Fibroblast of skin of left biceps (primary cell): ENCODE results near the gene NANOS1.

ENCODE experiments used
- DNase-seq, 2 experiments: peaks; one replicate each; pipeline ENCODE4 v3.0.0-alpha.2; 2013; ENCODE audit warnings: low read depth in 2 of 2

Gene NANOS1, protein sequence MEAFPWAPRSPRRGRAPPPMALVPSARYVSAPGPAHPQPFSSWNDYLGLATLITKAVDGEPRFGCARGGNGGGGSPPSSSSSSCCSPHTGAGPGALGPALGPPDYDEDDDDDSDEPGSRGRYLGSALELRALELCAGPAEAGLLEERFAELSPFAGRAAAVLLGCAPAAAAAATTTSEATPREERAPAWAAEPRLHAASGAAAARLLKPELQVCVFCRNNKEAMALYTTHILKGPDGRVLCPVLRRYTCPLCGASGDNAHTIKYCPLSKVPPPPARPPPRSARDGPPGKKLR

DNA sequence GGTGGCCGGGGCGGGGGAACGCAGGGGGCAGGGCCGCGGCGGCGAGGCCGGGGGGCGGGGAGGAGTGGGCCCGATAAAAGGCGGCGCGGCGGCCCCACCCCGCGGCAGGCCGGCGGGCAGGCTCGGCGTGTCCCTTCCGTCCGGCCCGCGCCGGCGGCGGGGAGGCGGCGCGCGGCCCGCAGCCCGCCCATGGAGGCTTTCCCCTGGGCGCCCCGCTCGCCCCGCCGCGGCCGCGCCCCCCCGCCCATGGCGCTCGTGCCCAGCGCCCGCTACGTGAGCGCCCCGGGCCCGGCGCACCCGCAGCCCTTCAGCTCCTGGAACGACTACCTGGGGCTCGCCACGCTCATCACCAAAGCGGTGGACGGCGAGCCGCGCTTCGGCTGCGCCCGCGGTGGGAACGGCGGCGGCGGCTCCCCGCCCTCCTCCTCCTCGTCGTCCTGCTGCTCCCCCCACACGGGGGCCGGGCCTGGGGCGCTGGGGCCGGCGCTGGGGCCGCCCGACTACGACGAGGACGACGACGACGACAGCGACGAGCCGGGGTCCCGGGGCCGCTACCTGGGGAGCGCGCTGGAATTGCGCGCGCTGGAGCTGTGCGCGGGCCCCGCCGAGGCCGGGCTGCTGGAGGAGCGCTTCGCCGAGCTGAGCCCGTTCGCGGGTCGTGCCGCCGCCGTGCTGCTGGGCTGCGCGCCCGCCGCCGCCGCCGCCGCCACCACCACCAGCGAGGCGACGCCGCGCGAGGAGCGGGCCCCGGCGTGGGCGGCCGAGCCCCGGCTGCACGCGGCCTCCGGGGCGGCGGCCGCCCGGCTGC, at the start of gene NANOS1:
NANOS1 (plus strand) TSS at position 102 of the 808 bp plus-strand sequence; CDS start at position 190, 88 bp downstream.
- no peak for DNase-seq

DNA sequence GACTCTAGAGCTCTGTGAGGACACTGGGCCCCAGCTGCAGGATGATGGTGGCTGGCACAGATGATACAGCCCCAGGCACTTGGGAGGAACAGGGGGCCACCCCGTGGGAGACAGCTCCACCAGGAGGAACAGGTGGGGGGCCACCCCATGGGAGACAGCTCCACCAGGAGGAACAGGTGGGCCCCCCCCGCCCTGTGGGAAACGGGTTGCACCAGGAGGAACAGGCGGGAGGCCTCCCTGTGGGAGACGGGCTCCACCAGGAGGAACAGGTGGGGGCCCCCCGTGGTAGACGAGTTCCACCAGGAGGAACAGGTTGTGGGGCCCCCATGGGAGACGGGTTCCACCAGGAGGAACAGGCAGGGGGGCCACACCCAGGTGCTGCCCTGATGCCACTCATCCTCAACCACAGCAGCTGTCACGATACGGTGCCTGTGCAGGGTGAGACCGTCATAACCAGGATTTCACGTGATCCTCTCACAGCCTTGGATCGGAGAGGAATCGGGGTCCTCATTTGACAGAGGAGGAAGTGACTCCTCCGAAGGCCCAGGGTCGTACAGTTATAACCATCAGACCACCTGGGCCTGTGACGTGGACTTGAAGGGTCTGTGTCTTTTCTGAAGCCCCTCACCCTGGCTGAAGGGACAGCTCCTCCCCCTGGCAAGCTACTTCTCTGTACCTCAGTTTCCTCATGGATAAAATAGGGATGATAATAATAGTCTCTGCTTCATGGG, 49.2 kb upstream of the NANOS1 start:
- no peak for DNase-seq

DNA sequence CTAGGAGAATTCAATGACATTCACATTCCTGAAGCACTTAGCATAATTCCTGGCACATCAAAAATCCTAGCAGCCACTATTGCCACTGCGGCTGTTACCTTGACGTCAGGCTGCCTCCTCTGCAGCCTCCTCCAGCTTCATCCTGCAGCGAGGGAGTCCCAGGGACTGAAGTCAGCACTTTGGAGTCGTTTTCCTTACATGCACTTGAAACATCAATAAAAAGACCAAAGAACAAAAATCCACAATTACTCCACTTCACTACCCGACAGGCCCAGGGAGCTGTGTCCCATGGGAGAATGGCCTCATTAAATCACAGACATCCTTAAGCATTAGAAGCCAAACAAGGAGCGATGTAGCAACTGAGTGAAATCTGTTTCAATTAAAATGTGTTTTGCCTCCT, 48.6 kb upstream of the NANOS1 start:
- DNase-seq: no peak

DNA sequence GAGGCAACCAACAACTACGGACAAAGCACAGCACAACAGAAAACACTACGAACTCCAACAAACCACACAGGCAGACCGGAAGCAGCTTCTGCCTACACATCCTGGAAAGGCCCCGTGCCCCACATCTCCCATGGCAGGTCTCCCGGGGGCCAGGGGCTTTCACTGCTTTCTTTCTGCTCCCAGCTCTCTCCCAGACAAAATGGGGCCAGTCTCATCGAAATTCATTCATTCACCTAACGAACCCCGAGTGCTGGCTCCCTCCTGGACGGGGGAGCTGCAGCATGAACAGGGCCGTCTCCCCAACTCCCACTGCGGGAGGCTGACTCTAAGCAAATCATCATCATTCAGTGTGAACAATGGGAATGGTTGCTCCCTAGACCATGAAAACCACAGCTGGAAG, 47.6 kb upstream of the NANOS1 start:
- no peak for DNase-seq

DNA sequence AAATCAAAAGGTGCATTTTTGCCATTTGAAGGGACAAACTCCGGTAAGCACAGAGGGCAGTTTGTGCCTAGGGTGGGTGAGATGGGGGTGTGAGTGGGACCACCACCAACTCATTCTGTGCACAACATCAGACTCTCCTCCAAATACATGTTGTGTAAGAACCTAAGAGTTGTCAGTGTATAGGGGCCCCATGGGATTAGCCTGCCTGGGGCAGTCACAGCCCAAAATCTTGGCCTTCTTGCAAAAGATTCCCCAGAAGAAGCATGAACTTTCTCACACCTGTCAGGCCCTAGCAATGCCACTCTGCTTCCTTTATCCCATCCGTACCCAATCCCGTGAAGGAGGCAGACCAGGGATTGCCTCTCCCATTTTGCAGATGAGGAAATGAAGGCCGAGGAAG, 47.1 kb upstream of the NANOS1 start:
- DNase-seq: no peak

DNA sequence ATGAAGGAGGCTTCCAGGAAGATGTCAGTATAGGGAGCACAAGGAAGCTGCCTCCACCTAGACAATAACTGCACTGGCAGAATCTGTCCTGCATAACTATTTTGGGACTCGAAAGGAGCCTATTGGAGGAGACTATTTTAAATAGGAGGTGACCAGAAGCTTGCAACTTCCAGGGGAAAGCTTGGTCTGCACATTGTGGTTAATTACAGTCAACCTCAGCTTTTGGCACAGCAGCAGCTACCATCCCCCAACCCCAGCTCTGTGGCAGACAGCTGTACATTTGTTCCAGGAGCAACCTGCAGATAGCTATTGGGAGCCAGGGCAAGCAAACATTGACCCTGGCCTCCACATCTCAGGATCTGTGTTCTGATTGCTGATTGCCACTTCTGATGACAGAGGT, 46.3 kb upstream of the NANOS1 start:
- DNase-seq: no peak

DNA sequence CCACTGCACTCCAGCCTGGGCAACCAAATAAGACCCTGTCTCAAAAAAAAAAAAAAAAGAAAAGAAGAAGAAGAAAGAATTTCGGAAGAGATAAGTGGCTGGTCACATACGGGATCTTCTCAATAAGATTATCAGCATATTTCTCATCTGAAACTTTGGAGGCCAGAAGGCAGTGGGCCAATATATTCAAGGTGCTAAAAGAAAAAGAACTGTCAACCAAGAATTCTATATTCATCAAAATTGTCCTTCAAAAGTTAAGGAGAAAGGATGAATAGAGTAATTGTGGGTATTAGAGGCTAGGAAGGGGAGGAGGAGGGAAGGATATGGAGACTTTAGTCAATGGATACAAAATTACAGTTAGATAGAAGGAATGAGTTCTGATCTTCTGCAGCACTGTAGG, 43.9 kb upstream of the NANOS1 start:
- DNase-seq: no peak

DNA sequence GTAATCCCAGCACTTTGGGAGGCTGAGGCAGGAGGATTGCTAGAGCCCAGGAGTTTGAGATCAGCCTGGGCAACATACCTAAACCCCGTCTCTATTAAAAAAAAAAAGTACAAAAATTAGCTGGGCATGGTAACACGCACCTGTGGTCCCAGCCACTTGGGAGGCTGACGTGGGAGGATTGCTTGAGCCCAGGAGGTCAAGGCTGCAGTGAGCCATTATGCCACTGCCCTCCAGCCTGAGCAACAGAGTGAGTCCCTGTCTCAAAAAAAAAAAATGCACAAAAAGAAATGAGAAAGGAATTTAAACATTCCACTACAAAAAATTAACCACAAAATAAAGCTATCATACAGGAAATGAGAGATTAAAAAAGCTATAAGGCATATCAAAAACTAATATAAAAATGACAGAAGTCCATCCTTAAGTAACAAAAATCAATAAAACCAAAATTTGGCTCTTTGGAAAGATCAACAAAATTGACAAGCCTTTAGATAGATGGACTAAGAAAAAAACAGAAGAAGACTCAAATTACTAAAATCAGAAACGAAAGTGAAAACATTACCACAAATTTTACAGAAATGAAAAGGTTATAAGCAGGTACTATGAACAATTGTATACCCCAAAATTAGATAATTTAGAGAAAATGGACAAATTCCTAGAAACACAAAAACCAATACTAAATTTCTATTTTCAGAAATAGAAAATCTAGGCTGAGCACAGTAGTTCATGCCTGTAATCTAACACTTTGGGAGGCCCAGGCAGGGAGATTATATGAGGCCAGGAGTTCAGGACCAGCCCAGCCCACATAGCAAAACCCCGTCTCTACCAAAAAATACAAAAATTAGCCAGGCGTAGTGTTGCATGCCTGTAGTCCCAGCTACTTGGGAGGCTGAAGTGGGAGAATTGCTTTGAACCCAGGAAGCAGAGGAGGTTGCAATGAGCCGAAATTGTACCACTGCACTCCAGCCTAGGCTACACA, 42.4 kb upstream of the NANOS1 start:
- DNase-seq: no peak

DNA sequence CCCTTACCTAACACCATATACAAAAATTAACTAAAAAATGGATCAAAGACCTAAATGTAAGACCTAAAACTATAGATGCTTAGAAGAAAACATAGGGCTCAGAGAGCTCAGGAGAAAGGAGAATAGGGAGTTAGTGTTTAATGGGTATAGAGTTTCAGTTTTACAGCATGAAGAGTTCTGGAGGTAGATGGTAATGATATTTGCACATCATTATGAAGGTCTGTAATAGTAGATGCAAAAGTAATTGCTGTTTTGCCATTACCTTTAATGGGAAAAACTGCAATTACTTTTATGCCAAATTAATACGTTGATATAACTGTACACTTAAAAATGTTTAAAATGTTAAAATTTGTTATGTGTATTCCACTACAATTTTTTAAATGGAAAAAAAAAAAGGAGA, 39.2 kb upstream of the NANOS1 start:
- no peak for DNase-seq

DNA sequence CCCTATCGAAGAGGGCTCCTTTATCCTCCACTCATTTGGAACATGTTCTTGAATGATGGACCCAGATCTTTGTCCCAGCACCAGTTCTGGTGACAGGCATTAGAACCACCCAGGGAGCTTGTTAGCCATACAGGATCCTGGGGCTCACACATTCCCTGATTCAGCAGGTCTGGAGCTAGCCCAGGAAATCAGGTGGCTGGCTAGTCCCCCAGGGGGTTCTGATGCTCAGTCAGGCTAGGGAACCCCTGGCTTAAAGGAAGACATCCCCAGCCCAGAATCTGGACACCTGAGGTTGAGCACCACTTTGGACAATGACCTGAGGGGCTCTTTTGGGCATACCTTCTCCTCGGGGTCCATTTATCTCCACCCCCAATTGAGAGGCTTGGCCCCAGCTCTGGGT, 37.0 kb upstream of the NANOS1 start:
- DNase-seq: no peak

DNA sequence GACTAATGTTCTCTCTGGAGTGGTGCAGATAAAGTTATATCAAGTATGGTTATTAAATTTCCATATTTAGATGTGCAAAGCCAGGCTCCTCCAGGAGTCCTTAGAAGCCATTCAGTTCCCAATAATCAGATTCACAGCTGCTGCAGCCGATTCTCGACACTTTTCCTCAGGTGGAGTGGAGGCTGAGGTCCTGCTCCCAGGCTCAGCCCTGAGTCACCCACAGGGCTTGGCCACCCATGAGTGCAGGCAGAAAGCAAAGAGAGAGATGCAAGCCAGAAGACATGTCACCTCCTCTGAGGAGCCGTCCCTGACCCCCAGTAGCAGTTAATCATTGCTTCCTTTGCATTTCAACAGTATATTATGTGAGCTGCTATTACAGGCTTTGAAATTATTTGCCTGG, 36.3 kb upstream of the NANOS1 start:
- no peak for DNase-seq

DNA sequence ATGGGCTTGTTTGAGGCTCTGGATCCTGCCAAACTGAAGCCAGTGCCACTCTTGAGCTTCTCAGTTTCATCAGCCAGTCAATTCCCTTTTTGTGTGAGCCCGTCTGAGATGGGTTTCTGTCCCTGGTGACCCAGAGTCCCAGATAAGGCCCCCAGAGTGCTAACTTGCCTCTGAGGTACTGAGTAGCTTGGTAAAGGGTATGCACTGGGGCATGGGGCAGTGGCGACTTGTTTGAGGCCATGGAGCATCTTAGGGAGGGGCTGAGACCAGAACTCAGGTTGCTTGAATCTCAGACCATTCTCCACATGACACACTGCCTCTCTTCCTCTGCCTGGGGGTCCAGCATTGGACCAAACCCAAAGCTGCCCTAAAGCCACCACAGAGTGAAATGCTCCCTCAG, 35.2 kb upstream of the NANOS1 start:
- DNase-seq: no peak

DNA sequence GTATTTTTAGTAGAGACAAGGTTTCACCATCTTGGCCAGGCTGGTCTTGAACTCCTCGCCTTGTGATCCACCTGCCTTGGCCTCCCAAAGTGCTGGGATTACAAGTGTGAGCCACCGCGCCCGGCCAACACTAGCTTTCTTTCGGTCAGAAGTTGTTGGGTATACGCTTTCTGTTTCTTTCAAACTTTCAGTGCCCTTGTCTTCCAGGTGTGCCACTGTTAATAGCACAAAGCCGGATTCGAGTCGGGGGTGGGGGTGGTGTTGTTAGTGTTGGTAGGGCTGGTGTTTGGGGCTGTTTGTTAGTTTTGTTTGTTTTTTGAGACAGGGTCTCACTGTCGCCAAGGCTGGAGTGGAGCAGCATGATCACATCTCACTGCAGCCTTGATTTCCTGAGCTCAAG, 33.8 kb upstream of the NANOS1 start:
- DNase-seq: no peak

DNA sequence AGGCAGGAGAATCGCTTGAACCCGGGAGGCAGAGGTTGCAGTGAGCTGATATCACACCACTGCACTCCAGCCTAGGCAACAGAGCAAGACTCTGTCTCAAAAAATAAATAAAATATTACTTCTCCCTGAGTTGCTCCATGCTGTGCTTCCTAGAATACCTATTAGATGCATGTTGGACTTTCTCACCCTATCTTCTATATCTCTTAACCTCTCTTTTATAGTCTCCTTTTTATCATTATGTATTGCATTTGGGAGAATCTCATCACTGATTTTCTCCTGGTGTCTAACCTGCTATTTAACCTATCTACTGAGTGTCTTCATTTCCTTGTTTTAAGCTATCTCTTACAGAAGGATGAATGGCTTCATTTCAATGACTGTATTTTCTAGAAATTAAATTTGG, 32.1 kb upstream of the NANOS1 start:
- DNase-seq: no peak

DNA sequence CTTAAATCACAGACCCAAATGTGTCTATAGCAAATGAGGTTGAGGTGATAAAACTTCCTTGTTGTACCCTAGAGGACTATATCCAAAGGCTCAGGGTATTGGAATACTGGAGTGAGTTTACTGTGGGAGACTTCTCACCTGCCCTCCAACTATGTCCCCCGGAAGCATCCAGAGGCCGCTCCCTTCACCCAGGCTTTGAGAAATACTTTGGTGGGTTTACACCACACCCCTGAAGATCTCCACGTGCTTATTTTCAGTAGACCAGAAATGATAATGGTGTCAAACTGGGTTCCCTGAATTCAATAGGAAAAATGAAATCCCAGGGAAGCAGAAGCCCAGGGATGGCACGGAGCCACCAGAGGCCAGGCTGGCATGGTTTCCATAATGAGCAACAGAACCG, 31.3 kb upstream of the NANOS1 start:
- no peak for DNase-seq

DNA sequence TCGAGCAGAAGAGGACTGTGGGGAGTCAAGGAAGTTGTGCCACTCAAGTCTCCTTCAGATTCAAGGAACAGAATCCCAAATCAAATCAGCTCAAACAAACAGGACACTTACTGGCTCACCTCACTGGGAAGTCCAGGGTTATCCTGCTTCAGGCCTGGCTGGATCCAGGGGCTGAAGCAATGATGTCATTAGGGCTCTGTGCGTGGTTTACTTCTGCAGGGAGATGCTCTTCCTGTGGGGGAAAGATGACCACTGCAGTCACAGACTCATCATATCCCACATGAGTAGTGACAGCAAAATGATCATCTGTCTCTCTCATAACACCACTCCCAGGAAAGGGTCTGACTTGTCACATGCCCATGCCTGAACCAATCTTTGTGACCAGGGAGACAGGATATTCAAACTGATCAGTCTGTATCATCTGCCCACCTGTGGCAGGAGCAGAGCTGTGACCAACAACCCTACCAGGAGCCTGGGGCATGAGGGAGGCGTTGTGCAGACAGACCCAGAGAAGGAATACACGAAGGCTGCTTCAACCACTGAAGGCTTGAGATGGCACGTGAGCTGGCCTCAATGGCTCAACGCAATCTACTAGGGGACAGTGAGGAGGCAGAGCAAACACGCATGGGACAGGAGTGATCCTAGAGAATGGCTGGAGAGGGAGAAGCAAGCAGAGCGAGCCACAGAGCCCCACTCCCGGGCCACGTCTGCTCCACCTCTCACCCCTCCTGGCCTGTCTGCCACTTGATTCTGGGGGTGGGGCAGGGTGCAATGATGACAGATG, 27.6 kb upstream of the NANOS1 start:
- DNase-seq: no peak

DNA sequence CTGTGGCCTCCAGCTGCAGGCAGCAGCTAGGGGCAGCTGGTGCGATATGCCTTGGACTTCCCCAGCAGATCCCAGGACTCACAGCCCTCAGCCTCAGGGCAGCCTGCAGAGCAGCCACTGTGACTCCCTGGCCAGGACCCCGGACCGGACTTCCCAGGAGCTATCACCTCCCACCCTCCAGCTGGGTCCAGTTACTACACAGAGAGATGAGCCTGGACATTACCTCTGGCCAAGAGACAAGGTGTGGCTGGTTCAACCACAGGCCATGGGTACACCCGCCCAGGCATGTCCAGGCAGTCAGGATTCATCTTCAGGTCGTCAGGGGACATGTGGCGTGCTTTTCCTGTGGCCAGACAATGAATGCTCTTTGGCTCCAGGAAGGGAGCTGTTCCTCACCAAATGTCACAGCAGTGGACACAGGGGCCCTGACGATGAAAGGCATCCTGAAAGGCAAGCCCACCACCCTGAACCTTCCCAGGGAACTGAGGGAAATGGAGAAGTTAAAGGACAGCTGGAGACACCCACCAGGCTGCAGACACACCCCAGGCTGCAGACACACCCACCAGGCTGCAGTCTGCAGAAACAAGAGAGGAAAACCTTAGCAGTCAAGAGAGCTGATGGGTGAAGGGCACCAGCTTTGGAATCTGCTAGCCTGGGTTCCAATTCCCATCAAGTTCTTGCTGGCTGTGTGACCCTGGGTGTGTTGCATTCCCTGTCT, 25.8 kb upstream of the NANOS1 start:
- DNase-seq: no peak

DNA sequence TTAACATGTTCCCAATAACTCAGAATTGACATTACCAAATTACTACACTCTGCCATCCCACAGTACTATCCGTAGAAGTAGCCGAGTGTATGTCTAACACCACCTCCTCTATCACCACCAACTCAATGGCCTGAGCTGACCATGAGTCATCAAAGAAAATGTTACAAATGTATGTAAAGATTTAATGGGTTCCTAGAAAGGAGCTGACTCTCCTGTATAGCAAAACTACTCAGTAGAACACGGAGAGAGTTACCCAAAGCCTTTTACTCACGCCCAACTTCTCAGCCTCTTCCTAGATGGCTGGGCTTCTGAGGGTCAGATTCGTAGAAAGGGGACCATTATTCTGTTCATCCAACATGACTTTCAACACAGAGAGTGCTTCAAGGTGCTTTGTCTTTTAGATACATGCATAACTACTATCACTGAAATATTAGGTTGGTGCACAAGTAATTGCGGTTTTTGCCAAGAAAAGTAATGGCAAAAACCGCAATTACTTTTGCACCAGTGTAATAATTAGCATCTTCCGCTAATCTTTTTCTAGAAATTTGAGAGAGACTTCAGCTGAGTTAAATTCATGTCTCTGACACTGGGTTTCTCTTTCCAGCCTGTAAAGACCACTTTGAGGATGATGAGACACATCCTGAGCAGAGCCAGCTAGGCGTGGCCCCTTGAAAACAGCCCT, 24.0 kb upstream of the NANOS1 start:
- DNase-seq: no peak

DNA sequence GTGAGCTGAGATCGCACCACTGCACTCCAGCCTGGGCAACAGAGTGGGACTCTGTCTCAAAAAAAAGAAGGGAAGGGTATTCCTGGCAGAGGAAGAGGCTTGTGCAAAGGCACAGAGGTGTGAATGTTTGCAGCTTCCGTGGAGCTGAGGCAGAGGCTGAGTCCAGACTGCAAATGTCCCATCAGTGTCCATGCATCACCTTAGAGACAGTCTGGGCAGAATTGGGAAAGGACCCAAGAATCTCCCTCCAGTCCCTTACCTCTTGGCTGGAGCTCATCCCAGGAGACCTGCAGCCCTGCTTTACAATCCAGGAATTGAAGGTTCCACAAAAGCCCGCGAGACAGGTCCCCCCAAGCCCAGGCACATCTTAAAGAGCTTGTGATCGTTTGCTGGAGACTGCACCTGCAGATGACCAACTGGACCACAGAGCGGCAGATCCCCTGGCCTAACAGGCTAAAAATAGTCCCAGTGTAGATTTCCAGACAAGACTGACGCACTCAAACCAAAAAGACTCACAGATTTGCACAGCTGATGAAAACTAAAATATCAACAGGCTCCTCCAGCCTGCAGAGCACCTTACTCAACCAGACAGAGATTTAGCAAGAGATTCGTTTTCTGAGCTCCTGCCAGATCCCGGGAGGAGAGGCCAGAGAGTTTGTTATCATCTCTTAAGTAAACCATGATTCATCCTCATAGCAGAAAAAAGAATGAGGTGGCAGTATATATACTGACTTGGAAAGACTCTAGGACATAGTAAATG, 22.9 kb upstream of the NANOS1 start:
- DNase-seq: peak; percentile 95 to 96
